SJSA1 (cell line): ENCODE data around the gene LMTK3. TPM values are rescaled to one million over a fixed set of nuclear protein-coding genes. Genes with fewer than 3 reads are reported as not detected.

Source experiments
- DNase-seq, 2 experiments: peaks; one replicate each; pipeline ENCODE4 v3.0.0-alpha.2; 2015 to 2020; ENCODE audit warnings: low spot score in 2 of 2, low read depth in 1 of 2
- H3K27ac ChIP-seq: fragments of 250-450 bp; sonication (Bioruptor Pico); 2 replicates; pipeline ENCODE4 v1.5.1; 2020; ENCODE audit warnings: mild to moderate bottlenecking, moderate library complexity
- H3K27me3 ChIP-seq: fragments of 250-450 bp; sonication (Bioruptor Pico); replicated peaks from 2 replicates; pipeline ENCODE4 v1.5.1; 2020; ENCODE audit warnings: mild to moderate bottlenecking, moderate library complexity
- H3K36me3 ChIP-seq: fragments of 250-450 bp; sonication (Bioruptor Pico); 2 replicates; pipeline ENCODE4 v1.5.1; 2020; ENCODE audit warnings: mild to moderate bottlenecking
- H3K4me1 ChIP-seq: fragments of 250-450 bp; sonication (Bioruptor Pico); replicated peaks from 2 replicates; pipeline ENCODE4 v1.6.1; 2021; ENCODE audit warnings: mild to moderate bottlenecking
- H3K4me3 ChIP-seq: fragments of 250-450 bp; sonication (Bioruptor Pico); 2 replicates; pipeline ENCODE4 v1.5.1; 2020; ENCODE audit warnings: mild to moderate bottlenecking
- H3K9me3 ChIP-seq: fragments of 250-450 bp; sonication (Bioruptor Pico); replicated peaks from 2 replicates; pipeline ENCODE4 v1.5.1; 2020; ENCODE audit warnings: mild to moderate bottlenecking
- total RNA-seq: library from RNA; depleted of rRNA; stranded (reverse); fragments of >200 nt; shearing (Covaris generic); gene quantifications from 2 replicates; pipeline ENCODE4 v1.2.3, GENCODE V29; 2014; rRNA removed

LMTK3 gene, protein sequence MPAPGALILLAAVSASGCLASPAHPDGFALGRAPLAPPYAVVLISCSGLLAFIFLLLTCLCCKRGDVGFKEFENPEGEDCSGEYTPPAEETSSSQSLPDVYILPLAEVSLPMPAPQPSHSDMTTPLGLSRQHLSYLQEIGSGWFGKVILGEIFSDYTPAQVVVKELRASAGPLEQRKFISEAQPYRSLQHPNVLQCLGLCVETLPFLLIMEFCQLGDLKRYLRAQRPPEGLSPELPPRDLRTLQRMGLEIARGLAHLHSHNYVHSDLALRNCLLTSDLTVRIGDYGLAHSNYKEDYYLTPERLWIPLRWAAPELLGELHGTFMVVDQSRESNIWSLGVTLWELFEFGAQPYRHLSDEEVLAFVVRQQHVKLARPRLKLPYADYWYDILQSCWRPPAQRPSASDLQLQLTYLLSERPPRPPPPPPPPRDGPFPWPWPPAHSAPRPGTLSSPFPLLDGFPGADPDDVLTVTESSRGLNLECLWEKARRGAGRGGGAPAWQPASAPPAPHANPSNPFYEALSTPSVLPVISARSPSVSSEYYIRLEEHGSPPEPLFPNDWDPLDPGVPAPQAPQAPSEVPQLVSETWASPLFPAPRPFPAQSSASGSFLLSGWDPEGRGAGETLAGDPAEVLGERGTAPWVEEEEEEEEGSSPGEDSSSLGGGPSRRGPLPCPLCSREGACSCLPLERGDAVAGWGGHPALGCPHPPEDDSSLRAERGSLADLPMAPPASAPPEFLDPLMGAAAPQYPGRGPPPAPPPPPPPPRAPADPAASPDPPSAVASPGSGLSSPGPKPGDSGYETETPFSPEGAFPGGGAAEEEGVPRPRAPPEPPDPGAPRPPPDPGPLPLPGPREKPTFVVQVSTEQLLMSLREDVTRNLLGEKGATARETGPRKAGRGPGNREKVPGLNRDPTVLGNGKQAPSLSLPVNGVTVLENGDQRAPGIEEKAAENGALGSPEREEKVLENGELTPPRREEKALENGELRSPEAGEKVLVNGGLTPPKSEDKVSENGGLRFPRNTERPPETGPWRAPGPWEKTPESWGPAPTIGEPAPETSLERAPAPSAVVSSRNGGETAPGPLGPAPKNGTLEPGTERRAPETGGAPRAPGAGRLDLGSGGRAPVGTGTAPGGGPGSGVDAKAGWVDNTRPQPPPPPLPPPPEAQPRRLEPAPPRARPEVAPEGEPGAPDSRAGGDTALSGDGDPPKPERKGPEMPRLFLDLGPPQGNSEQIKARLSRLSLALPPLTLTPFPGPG (N-terminal part only)
- not detected in 2 replicates for total RNA-seq

DNA sequence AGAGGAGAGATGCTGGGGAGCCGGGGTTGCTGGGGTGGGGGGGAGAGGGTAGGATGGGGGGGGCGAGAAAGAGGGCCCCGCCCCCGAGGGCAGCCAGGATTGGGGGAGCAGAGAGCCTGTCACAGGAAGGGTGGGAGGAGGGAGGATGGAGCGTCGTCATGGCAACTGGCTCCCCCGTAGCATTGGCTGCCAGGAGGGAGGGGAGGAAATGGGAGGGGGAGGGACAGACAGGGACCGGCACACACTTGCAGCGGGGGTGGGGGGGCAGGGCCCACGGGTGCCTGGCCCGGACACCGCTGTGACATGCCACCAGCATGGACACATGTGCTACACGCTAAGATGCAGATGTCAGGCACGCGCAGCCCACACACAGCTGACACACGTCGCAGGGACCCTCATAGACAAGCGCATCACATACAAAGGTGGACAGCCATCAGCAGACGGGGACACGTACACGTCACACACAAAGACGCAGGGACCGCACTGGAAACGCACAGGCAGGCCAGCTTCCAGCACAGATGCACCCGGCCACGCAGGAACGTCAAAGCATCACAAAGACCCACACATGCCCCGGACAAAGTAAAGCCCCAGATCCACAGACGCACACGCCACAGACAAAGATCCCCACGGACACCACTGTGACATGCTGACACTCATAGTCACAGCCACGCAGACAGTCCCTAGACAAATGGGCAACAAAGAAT, at the start of gene LMTK3:
Gene LMTK3 (minus strand): TSS at position 36 of the 704 bp plus-strand sequence. CDS start 259 bp downstream, outside the sequence.
- Histone ChIP-seq H3K27ac (no peak within 1 kb of the TSS), H3K36me3 (no peaks in the 10 kb centered on the region), H3K4me3 (no peak within 1 kb of the TSS), H3K4me1 (0 out of 2 replicates have a peak, but pooled peaks cover 3% of the 10 kb centered on the region), H3K9me3 (0 out of 2 replicates have a peak, but pooled peaks cover 2% of the 10 kb centered on the region), H3K27me3 (peaks cover 43% of the 10 kb centered on the region)
- no peak for DNase-seq

- DNase-seq = no peak
- Histone ChIP-seq H3K4me3 (no peak overlapping the region), H3K9me3 (no peaks in the 10 kb centered on the region), H3K27ac (no peak overlapping the region), H3K4me1 (peaks cover 21% of the 10 kb centered on the region), H3K27me3 (no peaks in the 10 kb centered on the region), H3K36me3 (no peaks in the 10 kb centered on the region)
Measured at GRCh38 chr19:48561412-48561811, 49.8 kb upstream of the LMTK3 start.

DNA sequence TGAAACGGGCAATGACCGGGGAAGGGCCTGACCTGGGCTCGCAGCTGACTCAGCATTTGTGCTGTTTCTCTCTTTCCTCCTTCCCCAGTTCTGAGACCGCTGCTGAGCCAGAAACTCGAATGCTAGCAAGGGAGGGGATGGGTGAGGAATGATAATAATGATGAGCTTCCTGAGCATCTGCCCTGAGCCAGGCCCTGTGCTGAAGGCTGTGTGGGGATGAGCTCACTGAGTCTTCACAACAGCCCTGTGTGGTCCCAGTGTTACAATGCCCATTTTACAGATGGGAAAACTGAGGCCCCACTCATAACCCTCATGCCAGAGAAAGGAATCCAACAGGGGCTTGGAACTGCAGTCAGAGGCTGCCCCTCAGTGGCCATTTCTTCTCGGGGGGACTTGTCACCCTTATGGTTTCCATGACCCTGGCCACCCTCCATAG, 48.5 kb upstream of the LMTK3 start:
- DNase-seq = no peak
- Histone ChIP-seq H3K4me1 (peaks cover 16% of the 10 kb centered on the region), H3K4me3 (no peak overlapping the region), H3K9me3 (no peaks in the 10 kb centered on the region), H3K27me3 (no peaks in the 10 kb centered on the region), H3K27ac (no peak overlapping the region), H3K36me3 (no peaks in the 10 kb centered on the region)

DNA sequence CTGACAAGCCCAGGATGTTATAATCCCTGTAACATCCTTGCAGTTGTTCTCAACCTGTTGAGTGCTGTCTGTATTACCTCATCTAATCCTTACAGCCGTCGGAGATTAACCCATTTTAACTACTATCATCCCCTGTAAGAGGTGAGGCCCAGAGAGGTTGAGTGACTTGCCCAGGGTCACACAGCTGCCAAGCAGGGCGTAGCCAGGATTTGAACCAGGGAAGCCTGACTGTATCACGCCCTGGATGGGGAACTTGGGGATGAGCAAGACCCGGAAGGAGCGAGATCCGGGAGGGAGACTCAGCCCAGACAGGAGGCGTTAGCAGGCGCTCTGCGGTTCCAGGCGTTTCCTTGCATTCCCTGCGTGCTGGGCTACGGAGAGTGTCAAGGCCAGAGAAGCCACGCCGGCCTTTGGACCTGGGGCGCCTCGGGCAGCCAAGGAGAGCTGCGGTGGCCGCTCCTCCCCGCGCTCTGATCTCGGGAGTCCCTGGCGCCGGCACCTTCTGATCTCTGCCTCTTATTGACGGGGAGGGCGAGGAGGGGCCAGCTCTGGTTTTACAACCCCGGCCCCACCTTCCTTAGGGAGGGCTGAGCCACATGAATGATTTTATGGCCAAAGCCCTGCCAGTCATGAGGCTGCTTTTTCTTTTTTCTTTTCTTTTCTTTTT, 46.5 kb upstream of the LMTK3 start:
- H3K4me3 ChIP-seq = no peak overlapping the region

GRCh38 chr19:48556825-48557224, 45.2 kb upstream of the LMTK3 start:
- Histone ChIP-seq H3K27me3 (no peaks in the 10 kb centered on the region), H3K36me3 (no peaks in the 10 kb centered on the region), H3K4me1 (peaks cover 12% of the 10 kb centered on the region), H3K4me3 (no peak overlapping the region), H3K27ac (no peak overlapping the region), H3K9me3 (no peaks in the 10 kb centered on the region)
- DNase-seq = no peak

More for the DNA sequence above, 46.5 kb upstream of the LMTK3 start:
- Histone ChIP-seq H3K4me1 (peaks cover 12% of the 10 kb centered on the region), H3K36me3 (no peaks in the 10 kb centered on the region), H3K27me3 (no peaks in the 10 kb centered on the region), H3K9me3 (no peaks in the 10 kb centered on the region), H3K27ac (no peak overlapping the region)
- DNase-seq = no peak

DNA sequence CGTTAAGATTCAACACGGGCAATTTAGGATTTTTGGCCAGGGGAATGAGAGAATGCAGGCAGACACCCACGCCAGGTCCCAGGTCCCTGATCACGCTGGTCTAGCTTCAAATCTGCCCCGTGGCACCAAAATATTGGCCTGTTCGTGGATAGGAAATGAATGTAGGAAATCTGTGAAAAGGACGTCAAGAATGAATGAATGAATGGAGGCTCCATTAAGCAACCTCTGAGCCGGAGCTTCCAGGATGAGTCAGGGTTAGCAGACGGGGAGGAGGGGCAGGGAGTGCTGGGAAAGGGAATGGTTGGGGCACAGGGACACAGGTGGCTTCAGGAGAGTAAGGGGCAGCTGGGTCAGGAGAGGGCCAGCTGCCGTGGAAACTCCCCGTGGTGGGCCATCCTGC, 44.5 kb upstream of the LMTK3 start:
- no peak overlapping the region for H3K27ac ChIP-seq
- no peaks in the 10 kb centered on the region for H3K9me3 ChIP-seq
- no peak for DNase-seq
- H3K36me3 ChIP-seq = no peaks in the 10 kb centered on the region
- no peaks in the 10 kb centered on the region for H3K27me3 ChIP-seq
- H3K4me3 ChIP-seq = no peak overlapping the region
- peaks cover 12% of the 10 kb centered on the region for H3K4me1 ChIP-seq

GRCh38 chr19:48554385-48555091, 42.9 kb upstream of the LMTK3 start:
- no peaks in the 10 kb centered on the region for H3K27me3 ChIP-seq
- no peak overlapping the region for H3K4me3 ChIP-seq
- H3K4me1 ChIP-seq = peaks cover 12% of the 10 kb centered on the region
- DNase-seq = no peak
- no peak overlapping the region for H3K27ac ChIP-seq
- no peaks in the 10 kb centered on the region for H3K9me3 ChIP-seq
- no peaks in the 10 kb centered on the region for H3K36me3 ChIP-seq

GRCh38 chr19:48553676-48554384, 42.2 kb upstream of the LMTK3 start:
- Histone ChIP-seq H3K4me3 (no peak overlapping the region), H3K27me3 (no peaks in the 10 kb centered on the region), H3K9me3 (no peaks in the 10 kb centered on the region), H3K27ac (no peak overlapping the region), H3K4me1 (peaks cover 12% of the 10 kb centered on the region), H3K36me3 (no peaks in the 10 kb centered on the region)
- DNase-seq = no peak

- H3K36me3 ChIP-seq = no peaks in the 10 kb centered on the region
- no peak overlapping the region for H3K4me3 ChIP-seq
- no peaks in the 10 kb centered on the region for H3K27me3 ChIP-seq
- no peak overlapping the region for H3K27ac ChIP-seq
- no peak for DNase-seq
- peaks cover 12% of the 10 kb centered on the region for H3K4me1 ChIP-seq
- H3K9me3 ChIP-seq = no peaks in the 10 kb centered on the region; the same call in 1 of the 2 replicates
Measured at GRCh38 chr19:48552406-48553322, 41.0 kb upstream of the LMTK3 start.

- H3K27ac ChIP-seq = no peak within 1 kb of the TSS
- no peaks in the 10 kb centered on the region; the same call in 1 of the 2 replicates for H3K9me3 ChIP-seq
- no peaks in the 10 kb centered on the region for H3K27me3 ChIP-seq
- H3K4me3 ChIP-seq = no peak within 1 kb of the TSS
- peaks cover 12% of the 10 kb centered on the region for H3K4me1 ChIP-seq
- H3K36me3 ChIP-seq = no peaks in the 10 kb centered on the region
- DNase-seq = no peak
Measured at GRCh38 chr19:48551437-48552302, 40.0 kb upstream of the LMTK3 start, which contains the start of gene SULT2B1. SULT2B1 (plus strand) TSS chr19:48552172; CDS start chr19:48552253, 81 bp downstream.
